ENCODE measurements around the gene MCF2L. TPM values are rescaled to one million over a fixed set of nuclear protein-coding genes. Genes with fewer than 3 reads are reported as not detected.
A peak's percentile ranks its signal among the peaks of the same experiment; 100 is the strongest.

Gene MCF2L
- total RNA-seq, 4 donors from 2014 or later = 18.3 to 52.6 (median 29.9) TPM

GRCh38 chr13:112959701-112960542 is 9.1 kb upstream of the MCF2L start:
- no peaks in the 10 kb centered on the region for H3K36me3 ChIP-seq
- no peaks in the 10 kb centered on the region for H3K9me3 ChIP-seq
- no peak for ATAC-seq
- WGBS, 2 donors (ENCODE audit: low coverage in 1 of 2) = 79 to 100% methylated on average over 1 to 17 of the region's 30 CpGs
- H3K4me3 ChIP-seq = no peak overlapping the region
- no peak for TF ChIP-seq CTCF (IDR thresholded peaks at IDR 0.05)
- no peak for TF ChIP-seq POLR2A (IDR thresholded peaks at IDR 0.05)
- no peak for TF ChIP-seq EP300 (IDR thresholded peaks at IDR 0.05)
- TF ChIP-seq POLR2AphosphoS5 (IDR thresholded peaks at IDR 0.05) = no peak
- peak overlapping the region in 3 of 4 donors; percentile 41 to 61 (median 54) for H3K27ac ChIP-seq
- peaks cover 0 to 15% (median 0%) of the 10 kb centered on the region in 3 donors for H3K4me1 ChIP-seq
- peaks cover 30% of the 10 kb centered on the region for H3K27me3 ChIP-seq

- TF ChIP-seq POLR2AphosphoS5 (IDR thresholded peaks at IDR 0.05) = no peak
- no peak for TF ChIP-seq CTCF (IDR thresholded peaks at IDR 0.05)
- Histone ChIP-seq H3K27ac (peak overlapping the region in 1 of 4 donors; percentile 41), H3K4me1 (peaks cover 0 to 15% (median 0%) of the 10 kb centered on the region in 3 donors), H3K27me3 (peaks cover 36% of the 10 kb centered on the region), H3K36me3 (no peaks in the 10 kb centered on the region), H3K4me3 (no peak overlapping the region), H3K9me3 (no peaks in the 10 kb centered on the region)
- ATAC-seq = no peak
- WGBS, 2 donors (ENCODE audit: low coverage in 1 of 2) = 75 to 100% methylated on average over 1 to 3 of the region's 7 CpGs
Observed at GRCh38 chr13:112960706-112961105, 8.3 kb upstream of the MCF2L start.

GRCh38 chr13:112961457-112962369 is 7.3 kb upstream of the MCF2L start:
- Histone ChIP-seq H3K36me3 (no peaks in the 10 kb centered on the region), H3K9me3 (no peaks in the 10 kb centered on the region), H3K27me3 (peaks cover 46% of the 10 kb centered on the region), H3K4me3 (no peak overlapping the region), H3K4me1 (peaks cover 0 to 15% (median 0%) of the 10 kb centered on the region in 3 donors), H3K27ac (no peak overlapping the region)
- 63 to 69% methylated on average over 6 to 11 of the region's 21 CpGs for WGBS, 2 donors (ENCODE audit: low coverage in 1 of 2)
- no peak for ATAC-seq
- TF ChIP-seq CTCF (IDR thresholded peaks at IDR 0.05) = no peak
- TF ChIP-seq POLR2AphosphoS5 (IDR thresholded peaks at IDR 0.05) = no peak
- no peak for TF ChIP-seq POLR2A (IDR thresholded peaks at IDR 0.05)
- TF ChIP-seq EP300 (IDR thresholded peaks at IDR 0.05) = no peak

- TF ChIP-seq CTCF (IDR thresholded peaks at IDR 0.05) (no peak), EP300 (IDR thresholded peaks at IDR 0.05) (no peak), POLR2AphosphoS5 (IDR thresholded peaks at IDR 0.05) (no peak), POLR2A (IDR thresholded peaks at IDR 0.05) (no peak)
- Histone ChIP-seq H3K4me3 (no peak overlapping the region), H3K27me3 (peaks cover 51% of the 10 kb centered on the region), H3K27ac (no peak overlapping the region), H3K9me3 (no peaks in the 10 kb centered on the region), H3K36me3 (no peaks in the 10 kb centered on the region), H3K4me1 (peaks cover 0 to 15% (median 0%) of the 10 kb centered on the region in 3 donors)
- ATAC-seq = no peak
- WGBS, 2 donors (ENCODE audit: low coverage in 1 of 2) = no CpG with 5 or more reads among the region's 9 CpGs
Observed at GRCh38 chr13:112962396-112962795, 6.6 kb upstream of the MCF2L start.
